Head of caudate nucleus (tissue), 42 donors: ENCODE measurements around the gene HNRNPA1.
"Not testable (repeated sequence)": the region's sequence is repeated elsewhere in the genome, so short reads cannot be mapped to it uniquely, and the experiment has no call there.

Source experiments
- DNase-seq, 42 donors: peaks; one replicate each; pipeline versions ENCODE4 v3.0.0 to v3.0.0-alpha.2; 2020 to 2021; ENCODE audit warnings: mixed read lengths in 7 of 42
- intact Hi-C: fragments of 100-400 bp; cut with DNase I; formaldehyde crosslinking; loops from one replicate; pipeline ENCODE4 v1.15.0; 2022

HNRNPA1 gene

DNA sequence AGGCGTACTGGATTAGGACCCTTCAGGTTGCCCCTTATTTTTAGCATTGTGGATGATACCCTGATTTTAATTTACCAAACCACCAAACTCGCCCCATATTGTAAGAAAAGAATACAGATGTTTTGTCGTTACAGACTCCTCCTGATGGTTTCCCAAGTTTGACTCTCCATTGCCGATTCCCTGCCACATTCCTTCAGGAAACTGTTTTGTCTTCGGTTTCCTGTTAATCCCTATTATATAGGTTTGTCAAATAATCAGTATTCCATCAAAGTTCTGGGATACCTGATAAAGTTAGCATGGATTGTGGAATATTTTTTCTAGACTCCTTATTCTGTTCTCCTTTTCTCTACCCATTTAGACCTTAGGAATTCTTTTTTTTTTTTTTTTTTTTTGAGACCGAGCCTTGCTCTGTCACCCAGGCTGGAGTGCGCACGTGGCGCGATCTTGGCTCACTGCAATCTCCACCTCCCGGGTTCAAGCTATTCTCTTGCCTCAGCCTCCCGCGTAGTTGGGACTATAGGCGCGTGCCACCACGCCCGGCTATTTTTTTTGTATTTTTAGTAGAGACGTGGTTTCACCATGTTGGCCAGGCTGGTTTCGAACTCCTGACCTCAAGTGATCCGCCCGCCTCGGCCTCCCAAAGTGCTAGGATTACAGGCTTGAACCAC lies 45.0 kb downstream of the HNRNPA1 start:
- not testable (repeated sequence) for DNase-seq
- intact Hi-C loops: loop anchor here (2.0 to 5.0 kb wide), 2 partner anchors 33 to 43 kb away; partner anchors contain the start of genes CBX5 and HNRNPA1

DNA sequence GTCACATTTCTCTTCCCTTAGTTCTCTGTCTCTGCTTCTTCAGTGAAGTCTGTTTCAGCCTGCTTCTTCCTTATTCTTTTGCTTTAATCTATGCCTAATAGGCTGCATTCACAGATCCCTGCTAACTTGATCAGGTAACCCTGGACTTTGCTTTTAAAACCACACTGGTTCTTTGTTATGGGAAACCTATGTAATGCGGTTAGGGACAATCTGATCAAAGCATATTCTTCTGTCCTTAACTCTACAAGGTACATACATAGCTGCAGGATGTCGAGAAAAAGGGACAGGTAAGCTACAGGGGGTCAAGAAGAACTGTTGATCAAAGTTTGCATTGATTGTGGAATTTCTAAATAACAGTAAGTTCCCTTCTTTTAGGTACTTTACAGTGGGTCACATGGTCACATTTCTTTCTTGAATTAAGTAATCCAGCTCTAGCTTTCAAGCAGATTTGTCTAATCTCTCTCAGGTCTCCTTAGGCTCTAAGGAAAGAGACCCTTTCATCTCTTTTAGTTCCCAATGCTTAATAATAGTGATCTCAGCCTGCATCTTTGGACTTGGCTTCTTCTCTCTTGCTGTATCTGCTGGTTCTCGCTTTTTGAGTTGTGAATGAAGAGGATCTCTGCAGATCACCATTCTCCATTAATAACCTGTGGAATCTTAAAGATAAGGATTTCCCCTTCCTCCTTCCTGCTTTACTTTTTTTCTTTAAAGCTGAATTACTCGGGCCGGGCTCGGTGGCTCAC lies 48.2 kb downstream of the HNRNPA1 start:
- intact Hi-C loops: loop anchor here (5.0 kb wide), 1 partner anchor 46 kb away; the partner anchor contains the start of genes CBX5 and HNRNPA1
- DNase-seq: no peak

DNA sequence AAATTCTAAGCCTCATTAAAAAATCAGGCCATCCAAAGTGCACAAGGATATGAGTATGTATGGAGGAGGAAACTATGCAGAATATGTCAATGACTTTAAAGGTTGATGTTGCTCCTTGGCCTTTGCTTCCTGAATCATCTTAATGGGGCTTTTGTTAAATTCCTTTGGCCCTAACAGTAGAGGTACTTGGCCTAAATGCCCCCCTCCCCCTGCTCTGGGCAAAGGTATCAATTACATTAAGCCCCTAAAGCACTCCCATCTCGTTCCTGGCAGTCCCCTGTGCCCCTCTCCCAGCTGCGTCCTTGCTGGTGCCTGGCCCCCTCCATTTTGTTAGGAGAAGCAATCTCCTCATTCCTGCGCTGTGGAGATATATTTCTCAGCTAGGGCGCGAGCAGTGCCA lies 49.2 kb downstream of the HNRNPA1 start:
- no peak for DNase-seq
- intact Hi-C loops: loop anchor here (5.0 kb wide), 1 partner anchor 47 kb away; the partner anchor contains the start of genes CBX5 and HNRNPA1

DNA sequence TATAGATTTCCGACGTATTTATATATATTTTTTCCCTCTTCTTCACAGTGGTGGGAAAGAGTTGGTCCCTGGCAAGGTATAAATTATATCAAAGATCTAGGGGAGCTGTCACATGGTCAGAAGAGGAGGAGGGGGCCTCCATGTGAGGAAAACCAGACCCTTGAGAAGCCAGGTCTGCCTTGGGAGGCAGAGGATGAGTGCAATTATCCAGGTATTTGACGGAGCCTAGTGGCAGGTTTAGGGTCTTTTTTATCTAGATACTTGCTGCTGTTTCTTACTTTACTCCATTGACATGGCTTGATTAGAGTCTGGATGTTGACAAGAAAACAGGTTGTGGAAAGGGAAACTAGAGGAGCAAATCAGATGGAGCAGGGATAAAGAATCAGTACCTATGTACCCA lies 49.9 kb downstream of the HNRNPA1 start:
- no peak for DNase-seq
- intact Hi-C loops: no loop called here

DNA sequence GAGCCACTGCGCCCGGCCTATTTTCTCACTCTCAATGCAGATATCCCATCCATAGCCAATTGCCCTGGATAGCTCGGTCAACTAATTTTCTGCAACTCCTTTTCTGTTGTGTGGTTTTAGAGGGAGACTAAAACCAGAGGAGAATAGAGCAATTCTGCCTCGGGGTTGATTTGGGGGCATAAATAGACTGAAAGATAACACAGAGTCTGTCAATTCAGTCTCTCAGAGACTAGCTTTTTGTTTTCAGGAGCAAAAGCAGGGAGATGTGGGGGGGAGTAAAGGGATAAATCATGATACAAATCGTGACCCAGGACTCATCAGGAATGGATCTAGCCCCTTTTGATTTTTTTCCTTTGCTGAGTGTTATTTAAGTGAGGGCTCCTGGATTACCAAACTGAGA lies 50.9 kb downstream of the HNRNPA1 start:
- intact Hi-C loops: no loop called here

DNA sequence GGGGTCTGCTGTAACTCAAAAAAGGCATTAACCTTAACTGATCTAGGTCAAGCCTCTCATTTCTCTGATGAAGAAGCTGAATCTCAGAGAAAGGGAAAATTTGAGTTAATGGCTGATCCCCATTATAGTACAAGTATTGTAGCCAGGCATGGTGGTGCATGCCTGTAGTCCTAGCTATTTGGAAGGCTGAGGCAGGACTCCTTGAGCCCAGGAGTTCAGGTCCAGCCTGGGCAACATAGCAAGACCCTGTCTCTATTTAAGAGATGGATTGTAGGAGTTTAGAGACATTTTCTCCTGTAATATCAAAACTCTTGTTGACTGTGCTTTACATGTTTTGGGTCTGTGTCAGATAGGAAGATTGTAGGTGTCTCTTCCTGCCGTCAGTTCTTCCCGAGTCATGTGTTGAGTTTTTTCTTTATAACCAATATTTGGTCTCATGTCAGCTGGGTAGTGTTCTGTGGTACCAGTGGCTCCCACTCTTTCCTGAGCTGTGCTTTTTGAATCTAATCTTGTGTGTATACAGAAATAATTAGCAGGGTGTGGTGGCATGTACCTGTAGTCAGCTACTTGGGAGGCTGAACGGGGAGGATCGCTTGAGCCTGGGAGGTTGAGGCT lies 53.0 kb downstream of the HNRNPA1 start:
- no peak for DNase-seq
- intact Hi-C loops: no loop called here

More for the DNA sequence above, 50.9 kb downstream of the HNRNPA1 start:
- no peak for DNase-seq
